Amygdala (tissue), 56 donors: ENCODE measurements around the gene MAPK4.
"Not testable (repeated sequence)": the region's sequence is repeated elsewhere in the genome, so short reads cannot be mapped to it uniquely, and the experiment has no call there.

Source experiments
- DNase-seq, 56 donors: peaks; one replicate each; lab custom pipeline; 2025; lab: John Stamatoyannopoulos, UW

Gene MAPK4

DNA sequence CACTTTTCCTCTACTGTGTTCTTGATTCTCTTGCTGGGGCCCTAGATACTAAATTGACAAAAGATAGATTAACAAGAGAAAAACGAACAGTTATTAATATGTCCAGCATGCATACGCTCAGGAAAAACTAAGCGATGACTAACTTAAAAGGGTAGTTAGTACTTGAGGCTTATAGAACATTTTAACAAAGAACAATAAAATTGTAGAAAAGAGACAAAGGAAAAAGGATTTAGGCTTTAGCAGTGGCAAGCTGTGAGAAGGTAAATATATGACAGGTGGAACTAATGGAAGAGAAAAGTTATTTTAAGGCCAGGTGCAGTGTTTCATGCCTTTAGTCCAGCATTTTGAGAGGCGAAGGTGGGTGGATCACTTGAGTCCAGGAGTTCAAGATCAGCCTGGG is 184.4 kb downstream of the MAPK4 start:
- DNase-seq, result no peak

DNA sequence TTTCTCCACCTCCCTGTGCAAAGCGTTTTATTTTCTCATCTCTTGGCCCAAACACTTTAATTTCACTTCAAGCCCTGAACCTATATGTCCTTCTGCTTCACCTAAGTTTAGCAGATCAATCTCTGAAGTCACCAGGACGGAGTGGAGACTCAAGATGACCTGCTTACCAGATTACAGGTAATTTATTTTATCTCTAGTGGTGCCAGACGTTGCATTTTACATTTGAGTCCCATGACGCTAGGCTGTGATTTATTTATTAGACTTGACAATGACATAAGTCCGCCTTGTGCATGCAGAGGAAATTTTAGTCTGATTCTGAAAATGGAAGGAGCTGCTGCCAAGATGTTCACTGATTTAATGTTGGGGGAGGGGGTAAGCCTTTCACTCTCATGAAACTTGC is 186.1 kb downstream of the MAPK4 start:
- no peak for DNase-seq

DNA sequence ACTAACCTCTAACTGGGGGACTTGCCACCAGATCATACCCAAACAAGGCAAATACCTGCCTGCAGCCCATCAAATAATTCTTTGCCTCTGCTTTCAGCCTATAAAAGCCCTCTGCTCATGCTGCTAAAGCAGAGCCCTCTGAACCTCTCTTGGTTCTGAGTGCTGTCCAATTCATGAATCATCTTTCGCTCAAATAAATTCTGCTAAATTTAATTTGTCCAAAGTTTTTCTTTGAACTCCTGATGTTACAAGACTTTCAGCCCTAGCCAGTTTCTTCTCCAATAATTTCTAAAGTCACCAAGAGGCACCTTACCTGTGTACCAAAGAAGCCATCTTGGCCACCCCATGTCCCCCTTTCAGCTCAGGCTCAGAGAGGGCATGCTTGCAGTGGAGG is 188.0 kb downstream of the MAPK4 start:
- DNase-seq, result no peak

DNA sequence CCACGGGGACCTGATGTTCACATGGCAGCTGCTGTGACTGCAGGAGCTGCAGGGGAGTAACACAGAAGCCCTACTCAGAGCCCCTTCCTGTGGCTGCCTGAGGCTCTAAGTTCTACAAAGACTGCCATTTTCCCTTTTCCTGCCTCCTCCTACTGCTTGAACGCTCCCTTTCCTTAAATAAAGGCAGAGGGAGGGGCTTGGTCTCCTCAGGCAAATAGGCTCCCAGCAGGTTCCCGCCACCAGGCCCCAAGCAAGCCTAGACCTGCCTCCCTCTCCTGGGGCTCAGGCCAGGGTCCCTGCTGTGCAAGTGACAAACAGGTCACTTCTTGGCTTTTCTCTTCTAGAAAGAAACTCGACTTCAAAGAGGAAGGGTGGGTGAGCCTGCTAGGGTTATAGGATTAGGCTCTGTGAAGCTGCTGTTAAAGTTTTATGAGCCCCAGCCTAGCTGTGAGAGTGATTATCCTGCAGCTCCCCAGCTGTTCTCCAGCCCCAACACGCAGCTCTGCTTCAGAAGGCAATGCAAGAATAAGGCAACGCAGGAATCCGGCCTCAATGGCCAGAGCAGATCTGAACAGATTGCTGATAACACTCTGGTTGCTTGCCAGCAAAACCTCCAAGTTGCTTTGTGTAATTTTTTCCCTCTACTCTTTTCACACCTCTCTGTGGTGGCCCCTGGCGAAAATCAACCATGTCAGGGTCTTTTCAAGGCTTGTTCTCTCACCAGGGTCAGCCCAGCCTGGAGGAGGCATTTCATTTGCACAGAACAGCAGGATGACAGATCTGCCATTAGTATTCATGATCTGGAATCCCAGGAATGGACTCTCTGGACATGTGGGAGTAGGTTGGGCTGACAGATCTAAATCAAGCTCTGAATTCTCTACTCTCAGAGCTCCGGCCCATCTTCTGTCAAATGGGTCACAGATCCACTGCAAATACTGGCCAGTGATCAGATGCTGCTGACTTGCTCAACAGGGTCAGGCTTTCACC is 188.6 kb downstream of the MAPK4 start:
- no peak for DNase-seq

DNA sequence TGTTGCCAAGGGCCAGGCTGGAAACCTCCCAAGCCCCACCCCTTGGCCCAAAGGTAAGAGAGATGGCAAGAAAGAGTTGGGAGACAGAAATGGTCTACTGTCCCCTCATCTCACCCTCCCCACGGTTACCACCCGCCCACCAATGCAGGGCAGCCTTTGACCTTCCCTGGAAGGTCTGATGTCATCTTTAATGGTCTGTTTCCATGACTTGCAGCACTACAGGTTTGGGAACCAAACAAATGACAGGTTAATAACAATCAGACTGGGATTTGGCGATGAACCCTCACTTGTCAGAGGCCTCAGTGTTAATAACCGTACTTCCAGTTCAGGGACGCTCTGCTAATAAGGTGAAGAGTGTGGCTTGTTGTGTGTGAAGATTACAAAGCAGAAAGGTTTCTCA is 189.5 kb downstream of the MAPK4 start:
- DNase-seq, result no peak

DNA sequence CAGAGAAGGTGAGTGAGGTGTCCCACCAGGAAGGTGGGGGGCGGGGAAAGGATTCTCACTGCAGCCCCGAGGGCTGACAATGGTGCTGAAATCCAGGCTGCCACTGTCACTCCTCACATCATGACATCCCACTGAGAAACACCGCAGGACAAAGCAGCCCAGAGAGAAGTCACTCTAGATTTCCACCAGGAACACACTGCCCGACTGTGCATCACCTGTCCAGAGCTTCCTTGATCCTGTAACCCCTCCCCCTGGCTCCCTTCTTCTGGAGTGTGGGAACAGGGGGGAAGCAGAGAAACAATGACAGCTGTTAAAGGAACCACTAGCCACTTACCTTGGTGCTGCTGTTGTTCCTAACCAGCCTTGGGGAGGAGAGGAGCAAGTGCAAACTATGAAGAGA is 190.1 kb downstream of the MAPK4 start:
- DNase-seq, result no peak

DNA sequence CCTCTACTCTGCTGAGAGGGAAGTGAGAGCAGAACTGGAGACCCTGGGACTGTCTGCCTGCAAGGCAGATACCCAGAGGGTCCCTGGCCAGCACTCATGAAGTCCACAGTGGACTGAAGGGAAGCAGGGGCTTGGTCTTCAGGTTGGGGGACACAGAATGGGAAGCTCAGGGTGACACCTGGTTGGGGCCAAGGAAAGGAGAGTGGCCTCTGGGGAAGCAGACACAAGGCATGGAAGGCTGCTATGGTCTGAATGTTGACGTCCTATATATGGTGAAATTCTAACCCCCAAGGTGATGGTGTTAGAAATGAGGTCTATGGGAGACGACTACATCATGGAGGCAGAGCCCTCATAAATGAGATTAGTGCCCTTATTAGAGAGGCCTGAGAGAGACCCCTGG is 190.7 kb downstream of the MAPK4 start:
- no peak for DNase-seq

DNA sequence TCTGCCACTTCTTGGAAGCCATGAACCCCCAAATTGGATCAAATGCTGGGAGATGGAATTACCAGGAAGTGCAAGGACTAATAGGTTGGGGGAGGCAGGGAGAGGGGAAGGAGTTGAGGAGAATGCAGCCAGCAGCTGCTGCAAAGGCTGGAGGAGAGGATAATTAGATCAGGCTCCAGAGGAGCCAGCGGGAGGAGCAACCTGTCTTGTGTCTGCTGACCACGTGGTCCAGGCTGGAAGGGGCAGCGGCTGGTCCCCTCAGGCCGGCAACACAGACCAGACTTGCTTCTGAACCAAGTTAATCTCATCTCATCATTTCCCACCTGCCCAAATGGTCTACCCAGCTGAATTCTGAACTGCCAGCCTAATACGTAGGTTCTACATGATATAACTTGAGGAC is 191.6 kb downstream of the MAPK4 start:
- no peak for DNase-seq

DNA sequence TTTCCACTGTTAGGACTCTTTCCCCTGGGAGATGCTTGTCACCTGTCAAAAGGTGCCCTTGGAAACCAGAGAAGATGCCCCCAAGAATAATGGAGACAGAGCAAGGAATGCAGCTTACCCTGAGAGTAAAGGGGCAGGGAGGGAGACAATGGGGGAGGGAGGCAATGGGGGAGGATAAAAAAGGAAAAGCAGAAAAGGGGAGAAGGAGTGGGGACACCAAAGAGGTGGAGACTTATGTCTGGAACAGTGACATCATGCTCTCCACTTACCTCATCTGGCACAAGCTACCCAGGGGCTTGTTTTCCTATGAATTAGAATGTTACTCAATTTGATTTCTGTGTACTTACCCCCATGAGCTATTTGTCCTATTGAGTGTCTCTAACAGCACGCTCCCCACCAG is 192.1 kb downstream of the MAPK4 start:
- no peak for DNase-seq

DNA sequence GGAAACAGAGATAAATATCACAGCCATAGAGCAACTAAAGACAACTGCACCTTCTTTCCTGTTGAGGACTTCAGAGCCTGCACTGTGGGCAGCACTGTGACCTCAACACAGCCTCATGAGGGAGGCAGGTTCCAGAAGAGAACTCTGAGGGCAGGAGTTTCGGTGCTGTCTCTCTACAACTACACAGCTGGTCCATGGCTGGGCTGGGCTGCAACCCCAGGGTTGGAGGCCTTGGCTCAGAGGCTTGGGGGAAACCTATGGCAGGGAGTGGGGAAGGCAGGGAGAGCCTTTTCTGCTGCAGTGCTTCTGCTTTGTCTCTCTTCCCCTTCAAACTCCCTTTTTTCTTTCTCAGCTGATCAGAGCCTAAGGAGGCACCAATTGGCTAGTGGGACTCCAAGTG is 193.4 kb downstream of the MAPK4 start:
- no peak for DNase-seq

DNA sequence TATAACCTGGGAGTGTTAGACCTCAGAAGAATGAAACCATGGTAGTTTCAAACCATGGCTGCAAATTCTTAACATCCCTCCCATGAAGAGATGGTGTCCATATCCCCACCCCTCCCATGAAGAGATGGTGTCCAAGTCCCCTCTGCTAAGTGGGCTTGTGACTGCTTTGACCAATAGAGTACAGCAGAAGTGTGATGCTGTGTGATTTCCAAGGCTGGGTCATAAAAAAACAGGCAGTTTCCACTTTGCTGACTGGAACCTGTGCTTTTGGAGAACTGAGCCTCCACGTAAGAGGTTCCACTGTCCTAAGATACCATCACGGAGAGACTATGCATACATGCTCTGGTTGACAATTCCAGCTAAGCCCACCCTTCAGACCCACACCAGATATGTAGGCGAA is 194.4 kb downstream of the MAPK4 start:
- DNase-seq, result no peak

DNA sequence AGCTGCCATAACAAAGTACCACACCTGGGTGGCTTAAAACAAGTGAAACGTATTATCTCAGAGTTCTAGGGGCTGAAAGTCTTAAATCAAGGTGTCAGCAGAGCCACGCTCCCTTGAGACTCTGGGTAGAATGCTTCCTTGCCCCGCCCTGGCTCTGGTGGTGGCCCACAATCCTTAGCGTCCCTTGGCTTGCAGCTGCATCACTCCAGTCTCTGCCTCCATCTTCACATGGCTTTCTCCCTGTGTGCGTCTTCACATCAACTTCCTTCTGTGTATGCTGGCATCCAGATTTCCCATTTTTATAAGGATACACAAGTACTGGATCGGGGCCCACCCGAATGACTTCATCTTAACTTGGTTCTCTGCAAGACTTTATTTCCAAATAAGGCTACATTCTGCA is 197.5 kb downstream of the MAPK4 start:
- no peak for DNase-seq

DNA sequence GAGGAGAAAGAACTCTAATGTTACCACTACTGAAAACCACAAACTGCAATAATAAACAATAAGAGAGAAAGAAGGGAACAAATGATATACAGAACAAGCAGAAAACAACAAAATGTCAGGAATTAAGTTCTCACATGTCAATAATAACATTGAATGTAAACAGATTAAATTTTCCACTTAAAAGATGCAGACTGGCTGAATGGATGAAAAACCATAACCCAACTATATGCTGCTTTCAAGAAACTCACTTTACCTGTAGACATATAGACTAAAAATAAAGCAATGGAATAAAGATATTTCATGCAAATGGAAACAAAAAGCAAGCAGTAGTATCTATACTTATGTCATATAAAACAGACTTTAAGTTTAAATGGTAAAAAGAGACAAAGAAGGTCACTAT is 209.6 kb downstream of the MAPK4 start:
- no peak for DNase-seq

DNA sequence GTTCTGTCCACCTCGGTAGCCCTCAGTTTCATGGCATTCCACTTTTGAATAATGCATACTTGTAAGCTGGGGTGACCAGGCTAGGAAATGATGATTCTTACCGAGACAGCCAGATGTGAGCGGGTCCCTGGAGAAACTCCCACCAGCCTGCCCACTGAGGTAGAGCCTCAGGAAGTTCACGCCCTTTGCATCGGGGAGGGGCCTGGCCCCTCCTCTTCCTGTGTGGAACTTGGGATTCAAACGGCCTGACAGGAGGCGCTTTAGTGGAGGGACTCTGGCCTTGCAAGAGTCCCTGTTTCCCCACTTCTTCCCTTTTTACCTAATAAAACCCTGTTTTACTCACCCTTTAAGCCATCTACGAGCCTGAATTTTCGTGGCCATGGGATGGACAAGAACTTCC is 215.3 kb downstream of the MAPK4 start:
- DNase-seq, result no peak

DNA sequence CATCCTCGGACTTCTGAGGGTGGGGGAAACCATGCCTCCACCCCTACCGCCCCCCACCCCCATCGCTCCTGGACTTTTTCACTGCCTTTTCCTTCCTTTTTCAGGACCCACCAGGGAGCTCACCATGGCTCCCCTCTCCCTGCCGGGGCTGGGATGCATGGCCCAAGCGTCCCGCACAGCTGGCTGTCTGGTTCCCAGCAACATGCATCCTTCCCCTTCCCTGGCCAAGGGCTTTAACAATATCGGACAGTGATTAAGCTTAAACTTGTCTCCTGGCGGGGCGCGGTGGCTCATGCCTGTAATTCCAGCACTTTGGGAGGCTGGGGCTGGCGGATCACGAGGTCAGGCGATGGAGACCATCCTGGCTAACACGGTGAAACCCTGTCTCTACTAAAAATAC is 215.8 kb downstream of the MAPK4 start:
- DNase-seq, result no peak

DNA sequence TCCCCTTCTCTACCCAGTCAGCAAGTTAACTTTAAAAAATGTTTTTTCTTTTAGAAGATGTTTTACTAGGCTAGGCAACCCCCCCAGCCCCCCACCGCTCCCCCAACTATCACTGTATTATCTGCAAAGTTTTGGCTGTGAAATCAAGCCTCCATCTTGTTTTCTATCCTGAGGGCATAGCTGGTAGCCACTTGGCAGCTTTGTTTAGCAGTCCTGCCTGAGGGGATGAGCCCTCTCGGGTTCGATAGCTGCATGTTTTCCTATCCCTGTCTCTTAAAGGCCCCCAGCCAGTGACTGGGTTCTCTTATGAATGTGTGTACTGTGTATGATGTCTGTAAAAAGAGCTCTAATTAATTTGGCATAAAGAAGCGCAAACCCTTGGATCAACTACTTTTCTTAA is 216.5 kb downstream of the MAPK4 start:
- DNase-seq, result no peak

DNA sequence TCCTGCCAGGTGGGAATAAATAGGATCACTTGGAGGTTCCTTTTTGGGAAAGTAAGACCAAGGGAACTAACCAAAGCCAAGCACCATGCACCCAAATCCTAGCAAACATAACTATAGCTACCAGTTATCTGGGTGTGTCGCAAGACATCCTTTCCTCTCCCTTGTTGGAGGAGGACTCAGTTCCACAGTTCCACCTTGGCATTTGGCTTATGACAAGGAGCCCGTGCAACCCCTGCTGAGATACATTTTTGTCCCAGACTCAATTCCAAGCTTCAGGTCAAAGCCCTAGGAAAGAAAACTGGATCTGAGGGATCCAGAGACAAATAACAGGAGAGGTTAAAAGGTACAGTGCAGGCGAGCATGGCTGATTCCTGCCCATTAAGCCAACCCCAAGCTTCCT is 219.1 kb downstream of the MAPK4 start:
- not testable (repeated sequence) for DNase-seq
